LNCaP clone FGC (cell line): ENCODE data around the gene TDG.

ENCODE experiments used
- DNase-seq: peaks from one replicate; pipeline ENCODE4 v3.0.0-alpha.2; 2011; ENCODE audit warnings: low read depth
- H3K4me3 ChIP-seq: 2 replicates; pipeline ENCODE4 v1.5.1; 2011; ENCODE audit warnings: mild to moderate bottlenecking, low read depth, low read length, control low read depth
- CTCF ChIP-seq: IDR thresholded peaks from 2 replicates; pipeline ENCODE4 v1.5.1; 2012; ENCODE audit warnings: mild to moderate bottlenecking; ENCODE audit not compliant: control insufficient read depth, insufficient read depth; ENCODE audit errors: extremely low read depth

Gene TDG

GRCh38 chr12:103975368-103975767, 9.7 kb downstream of the TDG start:
- no peak for DNase-seq
- TF ChIP-seq CTCF = no peak
- no peak overlapping the region for H3K4me3 ChIP-seq

GRCh38 chr12:103978384-103978982, 12.8 kb downstream of the TDG start:
- TF ChIP-seq CTCF = no peak
- H3K4me3 ChIP-seq = no peak overlapping the region
- no peak for DNase-seq

GRCh38 chr12:103986829-103987228, 21.2 kb downstream of the TDG start:
- no peak overlapping the region for H3K4me3 ChIP-seq
- TF ChIP-seq CTCF = no peak
- DNase-seq = no peak

GRCh38 chr12:103994235-103994634, 28.6 kb downstream of the TDG start:
- no peak for TF ChIP-seq CTCF
- no peak for DNase-seq
- no peak overlapping the region for H3K4me3 ChIP-seq

- no peak for DNase-seq
- no peak for TF ChIP-seq CTCF
- H3K4me3 ChIP-seq = no peak overlapping the region
These were observed 30.9 kb downstream of the TDG start for GRCh38 chr12:103996595-103996994.

- no peak overlapping the region for H3K4me3 ChIP-seq
- no peak for DNase-seq
- no peak for TF ChIP-seq CTCF
These were observed 31.7 kb downstream of the TDG start for GRCh38 chr12:103997286-103997900.

- no peak overlapping the region for H3K4me3 ChIP-seq
- TF ChIP-seq CTCF = no peak
- no peak for DNase-seq
These were observed 33.3 kb downstream of the TDG start for GRCh38 chr12:103998976-103999375.
